SK-N-SH treated with all-trans-retinoic acid at 6 μM for 48 hours (cell line): Measurements from ENCODE around the gene DRAP1.

Experiments
- ARNTL ChIP-seq: fragments of 450-650 bp; formaldehyde crosslinking; IDR thresholded peaks from 2 replicates; pipeline ENCODE4 v1.5.0; 2020; ENCODE audit warnings: low read depth, mild to moderate bottlenecking, moderate library complexity, borderline replicate concordance
- CSDC2 ChIP-seq: fragments of 250-450 bp; sonication (Bioruptor Pico); IDR thresholded peaks from 2 replicates; pipeline ENCODE4 v1.5.0; 2020; ENCODE audit warnings: mild to moderate bottlenecking, moderate library complexity
- ESRRG ChIP-seq: fragments of 250-450 bp; sonication (Bioruptor Pico); IDR thresholded peaks from 2 replicates; pipeline ENCODE4 v1.6.1; 2021; ENCODE audit warnings: mild to moderate bottlenecking
- GLIS3 ChIP-seq: fragments of 250-450 bp; sonication (Bioruptor Pico); IDR thresholded peaks from 2 replicates; pipeline ENCODE4 v1.5.0; 2020; ENCODE audit warnings: mild to moderate bottlenecking, moderate library complexity
- ISL1 ChIP-seq: fragments of 250-450 bp; sonication (Bioruptor Pico); IDR thresholded peaks from 2 replicates; pipeline ENCODE4 v2.1.2; 2022; ENCODE audit warnings: mild to moderate bottlenecking, moderate library complexity
- TCF4 ChIP-seq: fragments of 250-450 bp; sonication (Bioruptor Pico); IDR thresholded peaks from 2 replicates; pipeline ENCODE4 v1.8.0; 2021; ENCODE audit warnings: mild to moderate bottlenecking, moderate library complexity, borderline replicate concordance
- ZFP3 ChIP-seq: fragments of 250-450 bp; sonication (Bioruptor Pico); IDR thresholded peaks from 2 replicates; pipeline ENCODE4 v1.5.0; 2020; ENCODE audit warnings: mild to moderate bottlenecking, moderate library complexity
- ZFP30 ChIP-seq: fragments of 450-650 bp; formaldehyde crosslinking; IDR thresholded peaks from 2 replicates; pipeline ENCODE4 v1.5.0; 2022; ENCODE audit warnings: mild to moderate bottlenecking, moderate library complexity
- ZNF565 ChIP-seq: fragments of 450-650 bp; formaldehyde crosslinking; conservative IDR thresholded peaks from 2 replicates; pipeline ENCODE4 v1.5.0; 2020; ENCODE audit warnings: low read depth, mild to moderate bottlenecking, moderate library complexity
- ZNF70 ChIP-seq: fragments of 450-650 bp; formaldehyde crosslinking; IDR thresholded peaks from 2 replicates; pipeline ENCODE4 v1.5.0; 2020; ENCODE audit warnings: mild to moderate bottlenecking, moderate library complexity
- TF ChIP-seq, protein P1 (sequence below): fragments of 250-450 bp; sonication (Bioruptor Pico); IDR thresholded peaks from 2 replicates; pipeline ENCODE4 v1.8.0; 2020; ENCODE audit warnings: mild to moderate bottlenecking, moderate library complexity, borderline replicate concordance
- TF ChIP-seq, protein P2 (sequence below): fragments of 250-450 bp; sonication (Bioruptor Pico); IDR thresholded peaks from 2 replicates; pipeline ENCODE4 v1.5.1; 2020; ENCODE audit warnings: low read depth, mild to moderate bottlenecking, moderate library complexity

DNA sequence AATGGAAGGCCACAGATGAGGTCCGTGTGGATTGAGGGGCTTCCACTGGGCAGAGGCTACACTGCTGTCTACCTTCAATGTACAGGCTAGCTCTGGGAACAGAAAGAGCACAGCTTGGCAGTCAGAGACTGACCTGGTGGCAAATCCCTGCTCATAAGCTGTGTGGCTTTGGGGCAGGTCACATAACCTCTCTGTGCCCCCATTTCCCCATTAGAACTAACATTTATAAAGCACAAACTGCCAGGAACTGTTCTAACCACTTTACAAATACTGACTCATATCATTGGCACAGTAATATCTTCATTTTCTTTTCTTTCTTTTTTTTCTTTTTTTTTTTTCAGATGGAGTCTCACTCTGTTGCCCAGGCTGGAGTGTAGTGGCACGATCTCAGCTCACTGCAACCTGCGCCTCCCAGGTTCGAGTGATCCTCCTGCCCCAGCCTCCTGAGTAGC lies 22.2 kb upstream of the DRAP1 start:
- TF ChIP-seq ZNF565 (no peak), ZNF70 (CRISPR knock-in tag) (no peak), ARNTL (CRISPR knock-in tag) (no peak), ISL1 (no peak), TCF4 (CRISPR knock-in tag) (no peak), GLIS3 (CRISPR knock-in tag) (no peak), ESRRG (CRISPR knock-in tag) (no peak), ZFP3 (no peak), ZFP30 (CRISPR knock-in tag) (no peak), CSDC2 (CRISPR knock-in tag) (no peak)
- TF ChIP-seq, protein P1, sequence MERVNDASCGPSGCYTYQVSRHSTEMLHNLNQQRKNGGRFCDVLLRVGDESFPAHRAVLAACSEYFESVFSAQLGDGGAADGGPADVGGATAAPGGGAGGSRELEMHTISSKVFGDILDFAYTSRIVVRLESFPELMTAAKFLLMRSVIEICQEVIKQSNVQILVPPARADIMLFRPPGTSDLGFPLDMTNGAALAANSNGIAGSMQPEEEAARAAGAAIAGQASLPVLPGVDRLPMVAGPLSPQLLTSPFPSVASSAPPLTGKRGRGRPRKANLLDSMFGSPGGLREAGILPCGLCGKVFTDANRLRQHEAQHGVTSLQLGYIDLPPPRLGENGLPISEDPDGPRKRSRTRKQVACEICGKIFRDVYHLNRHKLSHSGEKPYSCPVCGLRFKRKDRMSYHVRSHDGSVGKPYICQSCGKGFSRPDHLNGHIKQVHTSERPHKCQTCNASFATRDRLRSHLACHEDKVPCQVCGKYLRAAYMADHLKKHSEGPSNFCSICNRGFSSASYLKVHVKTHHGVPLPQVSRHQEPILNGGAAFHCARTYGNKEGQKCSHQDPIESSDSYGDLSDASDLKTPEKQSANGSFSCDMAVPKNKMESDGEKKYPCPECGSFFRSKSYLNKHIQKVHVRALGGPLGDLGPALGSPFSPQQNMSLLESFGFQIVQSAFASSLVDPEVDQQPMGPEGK (CRISPR knock-in tag) = no peak
- TF ChIP-seq, protein P2, sequence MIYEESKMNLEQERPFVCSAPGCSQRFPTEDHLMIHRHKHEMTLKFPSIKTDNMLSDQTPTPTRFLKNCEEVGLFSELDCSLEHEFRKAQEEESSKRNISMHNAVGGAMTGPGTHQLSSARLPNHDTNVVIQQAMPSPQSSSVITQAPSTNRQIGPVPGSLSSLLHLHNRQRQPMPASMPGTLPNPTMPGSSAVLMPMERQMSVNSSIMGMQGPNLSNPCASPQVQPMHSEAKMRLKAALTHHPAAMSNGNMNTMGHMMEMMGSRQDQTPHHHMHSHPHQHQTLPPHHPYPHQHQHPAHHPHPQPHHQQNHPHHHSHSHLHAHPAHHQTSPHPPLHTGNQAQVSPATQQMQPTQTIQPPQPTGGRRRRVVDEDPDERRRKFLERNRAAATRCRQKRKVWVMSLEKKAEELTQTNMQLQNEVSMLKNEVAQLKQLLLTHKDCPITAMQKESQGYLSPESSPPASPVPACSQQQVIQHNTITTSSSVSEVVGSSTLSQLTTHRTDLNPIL (CRISPR knock-in tag) = no peak
